ENCODE data around the gene NUPR1. TPM values are rescaled to one million over a fixed set of nuclear protein-coding genes. Genes with fewer than 3 reads are reported as not detected.
A peak's percentile ranks its signal among the peaks of the same experiment; 100 is the strongest.

The NUPR1 gene
- total and polyA plus RNA-seq, 2 of the 13 experiments (the other 11 are each of a cell fraction or from before 2014, with no cell fraction given), result 18.0 to 25.6 TPM

GRCh38 chr16:28537964-28538732 lies 626 bp downstream of the NUPR1 start:
- Histone ChIP-seq H3K9me3 (ENCODE audit: low read length) (no peaks in the 10 kb centered on the region), H3K27ac (ENCODE audit: extremely low read length, insufficient read depth, low read length) (peak overlapping the region; percentile 78), H3K36me3 (replicated peaks in 1 of 2; ENCODE audit: control insufficient read depth in 1 of 2, insufficient read depth in 2 of 2, low read length in 2 of 2) (peaks cover 0 to 3% of the 10 kb centered on the region in 2 experiments; a peak in 1 of 5 replicates), H2AFZ (ENCODE audit: low read length) (peak overlapping the region; percentile 12), H3K4me1 (ENCODE audit: insufficient read depth, low read length) (peaks cover 74% of the 10 kb centered on the region), H3K4me3 (replicated peaks in 1 of 3; ENCODE audit: insufficient read depth in 1 of 3, low read depth in 2 of 3, low read length in 3 of 3) (peak overlapping the region; percentile 60 to 76 (median 62)), H3K27me3 (ENCODE audit: control insufficient read depth in 1 of 2, insufficient read depth in 2 of 2, low read length in 2 of 2) (no peaks in the 10 kb centered on the region), H3K79me2 (ENCODE audit: insufficient read depth, low read length) (peaks cover 12% of the 10 kb centered on the region), H4K20me1 (ENCODE audit: insufficient read depth, low read length) (no peaks in the 10 kb centered on the region), H3K4me2 (ENCODE audit: low read depth, low read length) (peak overlapping the region; percentile 98), H3K9ac (ENCODE audit: insufficient read depth, low read depth, low read length) (peak overlapping the region; percentile 78)
- DNase-seq (ENCODE audit: low spot score) (no peak), ATAC-seq (no peak), FAIRE-seq (no peak)
- in situ Hi-C loops (cut with HindIII; ENCODE audit: extremely low pct_ligation_motif_present, low pct_unique_long_range_greater_than_20kb) (no loop called here), intact Hi-C loops (cut with micrococcal nuclease; ENCODE audit: unreplicated experiment) (no loop called here)
- CTCF ChIA-PET (ENCODE audit: low intra/inter-chr PET ratio, low total read pairs), result no interaction called here
- 76% methylated on average over 13 of the region's 13 CpGs for WGBS (ENCODE audit: low lambda C conversion rate)
- BruUV-seq (replicated peaks), result no TSS peak
- POLR2A ChIA-PET, result interaction anchor here (0.8 to 3.7 kb wide), 9 partner anchors 9 to 79 kb away, joined by 3 to 23 read pairs (median 5); partner anchors contain the start of genes CLN3, SGF29, SULT1A1 and SULT1A2
- TF ChIP-seq ZNF280B (CRISPR knock-in tag; IDR thresholded peaks at IDR 0.05; ENCODE audit: borderline replicate concordance) (0 out of 2 replicates have a peak, but pooled peaks have one; percentile 36), ZBTB42 (CRISPR knock-in tag; IDR thresholded peaks at IDR 0.05) (no peak), PITX1 (CRISPR knock-in tag; IDR thresholded peaks at IDR 0.05) (no peak), SPEN (CRISPR knock-in tag; IDR thresholded peaks at IDR 0.05; ENCODE audit: low read depth) (peak; percentile 38; the same call in 1 of the 2 replicates), PREB (CRISPR knock-in tag; IDR thresholded peaks at IDR 0.05) (no peak), ZNF770 (CRISPR knock-in tag; IDR thresholded peaks at IDR 0.05) (peak; percentile 93), ZMYM2 (CRISPR knock-in tag; IDR thresholded peaks at IDR 0.05) (peak; percentile 57; the same call in 1 of the 2 replicates), ZNF430 (CRISPR knock-in tag; IDR thresholded peaks at IDR 0.05) (no peak), MAZ (IDR thresholded peaks at IDR 0.05; ENCODE audit: borderline replicate concordance, low read depth, low read length) (no peak), MAZ (CRISPR knock-in tag; IDR thresholded peaks at IDR 0.05; ENCODE audit: low read depth) (no peak), PHF20 (CRISPR knock-in tag; IDR thresholded peaks at IDR 0.05) (0 out of 2 replicates have a peak, but pooled peaks have one; percentile 23), MZF1 (CRISPR knock-in tag; IDR thresholded peaks at IDR 0.05; ENCODE audit: borderline replicate concordance) (0 out of 2 replicates have a peak, but pooled peaks have one; percentile 36), ZNF768 (CRISPR knock-in tag; IDR thresholded peaks at IDR 0.05) (peak; percentile 18; the same call in 1 of the 2 replicates), ZNF121 (CRISPR knock-in tag; IDR thresholded peaks at IDR 0.05) (peak; percentile 82), ZFP36L1 (CRISPR knock-in tag; IDR thresholded peaks at IDR 0.05) (peak; percentile 42; the same call in 1 of the 2 replicates), ZNF337 (CRISPR knock-in tag; IDR thresholded peaks at IDR 0.05; ENCODE audit: borderline replicate concordance, low read depth) (0 out of 2 replicates have a peak, but pooled peaks have one; percentile 44), ZNF576 (CRISPR knock-in tag; IDR thresholded peaks at IDR 0.05) (no peak)
